ENCODE results near the gene FDX1.

Gene FDX1

DNA sequence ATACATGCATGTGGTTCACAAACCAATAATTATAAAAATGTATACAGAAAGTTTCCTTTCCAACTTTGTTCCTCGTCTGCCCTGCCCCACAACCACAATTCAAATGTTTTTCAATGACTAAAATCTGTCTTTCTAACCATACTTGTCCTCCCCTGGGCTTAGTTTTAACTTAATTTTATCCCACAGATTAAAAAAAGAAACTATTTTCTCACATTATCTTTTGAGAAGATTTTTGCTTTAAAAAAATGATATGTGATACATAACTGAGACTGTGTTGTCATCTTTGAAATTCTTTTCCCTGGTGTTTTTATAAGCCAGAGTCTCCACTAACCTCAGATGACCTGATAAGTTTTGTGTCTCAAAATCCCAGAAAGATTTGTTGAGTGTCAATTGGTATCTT is 79.0 kb downstream of the FDX1 start:
- no peak for DNase-seq (ENCODE audit: low read depth)
- H3K4me3 ChIP-seq (replicated peaks; ENCODE audit: low read depth, low read length): no peak overlapping the region
- TF ChIP-seq, protein P1, sequence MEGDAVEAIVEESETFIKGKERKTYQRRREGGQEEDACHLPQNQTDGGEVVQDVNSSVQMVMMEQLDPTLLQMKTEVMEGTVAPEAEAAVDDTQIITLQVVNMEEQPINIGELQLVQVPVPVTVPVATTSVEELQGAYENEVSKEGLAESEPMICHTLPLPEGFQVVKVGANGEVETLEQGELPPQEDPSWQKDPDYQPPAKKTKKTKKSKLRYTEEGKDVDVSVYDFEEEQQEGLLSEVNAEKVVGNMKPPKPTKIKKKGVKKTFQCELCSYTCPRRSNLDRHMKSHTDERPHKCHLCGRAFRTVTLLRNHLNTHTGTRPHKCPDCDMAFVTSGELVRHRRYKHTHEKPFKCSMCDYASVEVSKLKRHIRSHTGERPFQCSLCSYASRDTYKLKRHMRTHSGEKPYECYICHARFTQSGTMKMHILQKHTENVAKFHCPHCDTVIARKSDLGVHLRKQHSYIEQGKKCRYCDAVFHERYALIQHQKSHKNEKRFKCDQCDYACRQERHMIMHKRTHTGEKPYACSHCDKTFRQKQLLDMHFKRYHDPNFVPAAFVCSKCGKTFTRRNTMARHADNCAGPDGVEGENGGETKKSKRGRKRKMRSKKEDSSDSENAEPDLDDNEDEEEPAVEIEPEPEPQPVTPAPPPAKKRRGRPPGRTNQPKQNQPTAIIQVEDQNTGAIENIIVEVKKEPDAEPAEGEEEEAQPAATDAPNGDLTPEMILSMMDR (IDR thresholded peaks at IDR 0.05; ENCODE audit: low read length, missing control alignments): no peak

DNA sequence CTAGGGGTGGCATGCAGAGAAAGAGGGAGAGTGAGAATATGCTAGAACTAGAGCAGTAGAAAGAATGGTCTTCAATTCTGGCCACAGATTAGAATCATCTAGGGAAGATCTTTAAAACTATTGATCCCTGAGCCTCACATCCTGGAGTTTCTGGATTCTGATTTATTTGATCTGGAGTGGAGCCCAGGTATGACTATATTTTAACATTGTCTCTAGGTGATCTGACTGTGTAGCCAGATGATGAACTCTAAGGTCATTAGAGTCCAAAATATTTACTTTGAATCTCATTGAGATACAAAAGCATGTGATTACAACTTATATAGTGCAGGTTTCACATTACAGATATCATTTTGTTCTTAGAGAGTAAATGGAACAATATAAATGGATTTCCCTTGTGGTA is 79.7 kb downstream of the FDX1 start:
- no peak overlapping the region for H3K4me3 ChIP-seq (replicated peaks; ENCODE audit: low read depth, low read length)
- TF ChIP-seq, protein P1 (IDR thresholded peaks at IDR 0.05; ENCODE audit: low read length, missing control alignments): no peak
- DNase-seq (ENCODE audit: low read depth): no peak

DNA sequence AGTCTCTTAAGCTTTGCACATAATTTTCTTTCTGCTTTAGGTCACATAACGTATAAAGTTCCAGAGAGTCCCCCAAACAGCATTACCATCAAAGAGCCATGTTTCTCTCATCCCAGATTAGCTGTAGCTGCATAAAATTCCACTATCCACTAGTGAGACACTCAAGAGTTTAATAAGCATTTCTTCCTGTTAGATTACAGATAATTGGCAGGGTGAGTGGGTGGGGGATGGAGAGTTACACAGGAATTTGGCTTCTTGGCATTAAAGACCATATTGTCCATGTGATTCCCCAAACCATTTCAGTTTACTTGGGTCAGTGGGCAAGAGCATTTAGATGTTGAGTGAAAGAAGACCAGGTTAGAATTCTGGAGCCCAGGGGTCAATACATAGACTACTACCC is 82.3 kb downstream of the FDX1 start:
- TF ChIP-seq, protein P1 (IDR thresholded peaks at IDR 0.05; ENCODE audit: low read length, missing control alignments): no peak
- DNase-seq (ENCODE audit: low read depth): no peak
- H3K4me3 ChIP-seq (replicated peaks; ENCODE audit: low read depth, low read length): no peak overlapping the region

DNA sequence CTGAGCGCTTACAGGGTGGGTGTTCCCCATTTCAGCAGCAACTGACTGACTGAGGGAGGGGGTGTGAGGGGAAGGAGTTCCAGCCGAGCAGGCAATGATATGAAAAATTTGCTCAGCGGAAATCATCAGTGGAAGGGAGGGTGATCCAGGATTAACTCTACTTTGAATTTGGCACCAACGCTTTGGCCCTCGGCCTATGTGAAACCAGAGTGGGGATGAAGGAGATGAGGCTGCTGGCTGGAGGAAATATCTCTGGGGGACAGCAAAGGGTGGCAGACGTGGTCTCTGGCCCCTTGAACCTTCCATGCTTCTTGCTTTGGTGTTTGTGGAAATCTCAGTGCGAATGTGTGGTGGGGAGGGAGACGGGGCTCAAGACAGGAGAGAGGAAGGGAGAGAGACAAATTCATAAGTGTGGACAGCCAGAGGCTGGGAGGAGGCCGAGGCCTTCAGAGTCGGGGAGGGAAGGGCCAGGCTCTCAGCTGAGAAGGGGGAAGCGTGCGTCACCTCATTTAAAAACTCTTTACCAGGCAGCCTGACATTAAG is 83.6 kb downstream of the FDX1 start:
- DNase-seq (ENCODE audit: low read depth): no peak
- TF ChIP-seq, protein P1 (IDR thresholded peaks at IDR 0.05; ENCODE audit: low read length, missing control alignments): no peak
- no peak overlapping the region for H3K4me3 ChIP-seq (replicated peaks; ENCODE audit: low read depth, low read length)

DNA sequence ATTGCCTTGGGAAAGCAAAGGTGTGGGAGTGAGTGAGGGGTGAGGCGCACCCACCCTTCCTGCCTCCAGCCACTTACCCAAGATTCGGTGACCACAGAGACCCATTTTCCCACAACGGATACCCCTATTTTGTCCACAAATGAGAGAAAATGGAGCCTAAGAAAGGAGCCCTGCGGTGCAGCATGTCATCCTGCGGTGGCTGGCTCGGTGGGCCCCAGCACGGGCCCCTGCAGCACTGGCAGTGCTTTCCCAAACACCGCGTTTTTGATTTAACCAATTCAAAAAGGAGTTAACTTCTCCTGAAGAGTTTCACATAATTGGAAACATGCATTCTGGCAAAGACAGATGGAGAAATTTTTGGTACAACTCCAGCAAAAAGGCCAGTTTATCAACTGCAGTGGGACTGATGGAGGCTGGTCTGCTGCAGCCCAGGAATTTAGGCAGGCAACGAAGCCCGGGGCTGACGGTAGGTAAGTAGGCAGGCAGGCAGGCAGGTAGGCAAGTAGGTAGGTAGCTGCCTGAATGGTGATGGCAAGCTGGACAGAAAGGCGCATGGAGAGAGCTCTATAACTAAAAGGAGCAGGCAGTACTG is 84.2 kb downstream of the FDX1 start:
- TF ChIP-seq, protein P1 (IDR thresholded peaks at IDR 0.05; ENCODE audit: low read length, missing control alignments): no peak
- DNase-seq (ENCODE audit: low read depth): peak; percentile 31
- H3K4me3 ChIP-seq (replicated peaks; ENCODE audit: low read depth, low read length): no peak overlapping the region
